Parathyroid adenoma (tissue), 2 donors: ENCODE measurements around the gene CYP20A1.
"Not testable (repeated sequence)": the region's sequence is repeated elsewhere in the genome, so short reads cannot be mapped to it uniquely, and the experiment has no call there.

Experiments used
- H2AFZ ChIP-seq: fragments of 300-600 bp; sonication (generic); one replicate; pipeline ENCODE4 v1.7.0; 2017; ENCODE audit warnings: antibody characterized with exemption, mild to moderate bottlenecking
- H3K27ac ChIP-seq: fragments of 300-600 bp; sonication (generic); one replicate; pipeline ENCODE4 v1.7.0; 2017
- H3K27me3 ChIP-seq: fragments of 300-600 bp; sonication (generic); one replicate; pipeline ENCODE4 v1.7.0; 2017; ENCODE audit warnings: low read length; ENCODE audit not compliant: control insufficient read depth, insufficient read depth
- H3K36me3 ChIP-seq: fragments of 300-600 bp; sonication (generic); one replicate; pipeline ENCODE4 v1.7.0; 2017; ENCODE audit warnings: low read length; ENCODE audit not compliant: control insufficient read depth, insufficient read depth
- H3K4me1 ChIP-seq: fragments of 300-600 bp; sonication (generic); one replicate; pipeline ENCODE4 v1.7.0; 2017; ENCODE audit warnings: control low read depth
- H3K4me2 ChIP-seq: fragments of 300-600 bp; sonication (generic); one replicate; pipeline ENCODE4 v1.7.0; 2017; ENCODE audit warnings: low read length
- H3K4me3 ChIP-seq: fragments of 300-600 bp; sonication (generic); one replicate; pipeline ENCODE4 v1.7.0; 2017; ENCODE audit warnings: low read depth, low read length
- H3K79me2 ChIP-seq: fragments of 300-600 bp; sonication (generic); one replicate; pipeline ENCODE4 v1.7.0; 2017; ENCODE audit warnings: control low read depth
- H3K9ac ChIP-seq: fragments of 300-600 bp; sonication (generic); one replicate; pipeline ENCODE4 v1.7.0; 2017; ENCODE audit warnings: mild to moderate bottlenecking
- H3K9me3 ChIP-seq: fragments of 300-600 bp; sonication (generic); one replicate; pipeline ENCODE4 v1.7.0; 2017; ENCODE audit warnings: low read length; ENCODE audit not compliant: control insufficient read depth
- TF ChIP-seq, protein P1 (sequence below): fragments of 300-600 bp; sonication (generic); IDR thresholded peaks from one replicate; pipeline ENCODE4 v1.7.0; 2017; ENCODE audit warnings: antibody characterized with exemption, mild to moderate bottlenecking
- donor health status: primary hyperparathyroidism.

CYP20A1 gene

DNA sequence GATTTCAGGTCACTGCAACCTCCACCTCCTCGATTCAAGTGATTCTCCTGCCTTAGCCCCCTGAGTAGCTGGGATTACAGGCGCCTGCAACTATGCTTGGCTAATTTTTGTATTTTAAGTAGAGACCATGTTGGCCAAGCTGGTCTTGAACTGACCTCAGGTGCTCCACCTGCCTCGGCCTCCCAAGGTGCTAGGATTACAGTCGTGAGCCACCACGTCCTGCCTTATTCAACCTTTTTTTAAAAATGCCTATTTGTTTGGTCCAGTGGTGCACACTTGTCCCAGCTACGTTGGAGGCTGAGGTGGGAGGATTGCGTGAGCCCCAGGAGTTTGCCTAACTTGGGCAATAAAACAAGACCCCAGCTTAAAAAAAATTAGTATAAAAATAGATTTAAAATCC, 43.3 kb downstream of the CYP20A1 start:
- Histone ChIP-seq H3K4me1 (no peaks in the 10 kb centered on the region), H3K79me2 (no peaks in the 10 kb centered on the region), H3K27me3 (no peaks in the 10 kb centered on the region), H3K4me2 (no peak overlapping the region), H3K9me3 (no peaks in the 10 kb centered on the region), H3K4me3 (no peak overlapping the region), H3K27ac (no peak overlapping the region), H3K36me3 (no peaks in the 10 kb centered on the region), H2AFZ (no peak overlapping the region), H3K9ac (no peak overlapping the region)
- TF ChIP-seq, protein P1, sequence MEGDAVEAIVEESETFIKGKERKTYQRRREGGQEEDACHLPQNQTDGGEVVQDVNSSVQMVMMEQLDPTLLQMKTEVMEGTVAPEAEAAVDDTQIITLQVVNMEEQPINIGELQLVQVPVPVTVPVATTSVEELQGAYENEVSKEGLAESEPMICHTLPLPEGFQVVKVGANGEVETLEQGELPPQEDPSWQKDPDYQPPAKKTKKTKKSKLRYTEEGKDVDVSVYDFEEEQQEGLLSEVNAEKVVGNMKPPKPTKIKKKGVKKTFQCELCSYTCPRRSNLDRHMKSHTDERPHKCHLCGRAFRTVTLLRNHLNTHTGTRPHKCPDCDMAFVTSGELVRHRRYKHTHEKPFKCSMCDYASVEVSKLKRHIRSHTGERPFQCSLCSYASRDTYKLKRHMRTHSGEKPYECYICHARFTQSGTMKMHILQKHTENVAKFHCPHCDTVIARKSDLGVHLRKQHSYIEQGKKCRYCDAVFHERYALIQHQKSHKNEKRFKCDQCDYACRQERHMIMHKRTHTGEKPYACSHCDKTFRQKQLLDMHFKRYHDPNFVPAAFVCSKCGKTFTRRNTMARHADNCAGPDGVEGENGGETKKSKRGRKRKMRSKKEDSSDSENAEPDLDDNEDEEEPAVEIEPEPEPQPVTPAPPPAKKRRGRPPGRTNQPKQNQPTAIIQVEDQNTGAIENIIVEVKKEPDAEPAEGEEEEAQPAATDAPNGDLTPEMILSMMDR = no peak

DNA sequence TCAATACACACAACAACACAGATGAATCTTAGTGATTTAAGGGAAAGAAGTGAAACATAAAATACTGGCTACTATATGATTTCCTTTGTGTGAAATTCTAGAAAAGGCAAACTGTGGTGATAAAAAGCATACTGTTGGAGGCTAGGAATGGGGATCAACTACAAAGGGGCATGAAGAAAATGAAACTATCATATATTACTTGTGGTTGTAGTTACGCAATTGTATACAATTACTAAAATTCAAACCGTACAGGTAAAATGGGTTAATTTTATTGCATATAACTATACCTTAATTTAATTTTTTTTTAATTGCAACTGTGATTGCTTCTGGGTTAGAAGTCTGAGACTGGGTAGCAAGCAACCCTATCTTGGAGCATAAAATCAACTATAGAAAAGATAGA, 47.7 kb downstream of the CYP20A1 start:
- H3K36me3 ChIP-seq = no peaks in the 10 kb centered on the region

DNA sequence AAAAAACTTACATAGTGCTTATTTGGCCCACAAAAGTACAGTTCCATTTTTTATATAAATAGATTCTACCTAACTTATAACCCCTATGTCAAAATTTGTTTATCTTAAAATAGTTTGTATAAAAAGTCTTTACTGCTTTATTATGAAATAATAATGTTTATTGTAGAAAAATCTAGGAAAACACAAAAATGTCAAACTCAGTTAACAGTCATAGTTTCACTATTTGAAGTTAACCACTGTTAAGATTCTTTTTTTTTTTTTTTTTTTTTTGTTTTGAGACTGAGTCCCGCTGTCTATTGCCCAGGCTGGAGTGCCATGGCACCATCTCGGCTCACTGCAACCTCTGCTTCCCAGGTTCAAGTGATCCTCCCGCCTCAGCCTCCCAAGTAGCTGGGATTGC, 62.8 kb downstream of the CYP20A1 start:
- H2AFZ ChIP-seq = no peak overlapping the region
- H3K9ac ChIP-seq = no peak overlapping the region
- no peaks in the 10 kb centered on the region for H3K36me3 ChIP-seq
- H3K79me2 ChIP-seq = no peaks in the 10 kb centered on the region
- no peak overlapping the region for H3K27ac ChIP-seq
- no peak overlapping the region for H3K4me3 ChIP-seq
- TF ChIP-seq, protein P1 = no peak
- no peaks in the 10 kb centered on the region for H3K4me1 ChIP-seq
- H3K4me2 ChIP-seq = no peak overlapping the region
- no peaks in the 10 kb centered on the region for H3K27me3 ChIP-seq
- no peaks in the 10 kb centered on the region for H3K9me3 ChIP-seq

More for the DNA sequence above, 47.7 kb downstream of the CYP20A1 start:
- no peak overlapping the region for H3K4me3 ChIP-seq
- H3K27me3 ChIP-seq = no peaks in the 10 kb centered on the region
- H3K27ac ChIP-seq = no peak overlapping the region
- H3K79me2 ChIP-seq = no peaks in the 10 kb centered on the region
- H3K4me1 ChIP-seq = no peaks in the 10 kb centered on the region
- no peak overlapping the region for H2AFZ ChIP-seq
- H3K9me3 ChIP-seq = no peaks in the 10 kb centered on the region
- H3K9ac ChIP-seq = no peak overlapping the region
- TF ChIP-seq, protein P1 = no peak
- no peak overlapping the region for H3K4me2 ChIP-seq

DNA sequence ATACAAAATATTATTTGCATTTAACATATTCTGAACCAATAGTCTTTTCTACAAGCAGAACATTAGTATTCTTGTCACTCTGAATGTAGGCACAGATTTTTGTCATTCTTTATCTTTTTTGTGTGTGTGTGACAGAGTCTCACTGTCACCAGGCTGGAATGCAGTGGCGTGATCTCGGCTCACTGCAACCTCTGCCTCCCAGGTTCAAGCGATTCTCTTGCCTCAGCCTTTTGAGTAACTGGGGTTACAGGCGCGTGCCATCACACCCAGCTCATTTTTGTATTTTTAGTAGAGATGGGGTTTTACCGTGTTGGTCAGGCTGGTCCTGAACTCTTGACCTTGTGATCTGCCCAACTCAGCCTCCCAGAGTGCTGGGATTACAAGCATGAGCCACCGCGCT, 63.8 kb downstream of the CYP20A1 start:
- H2AFZ ChIP-seq, H3K4me2 ChIP-seq, H3K9me3 ChIP-seq, H3K27me3 ChIP-seq, H3K79me2 ChIP-seq, H3K4me3 ChIP-seq, H3K9ac ChIP-seq, H3K27ac ChIP-seq, H3K4me1 ChIP-seq, H3K36me3 ChIP-seq: not testable (repeated sequence)

DNA sequence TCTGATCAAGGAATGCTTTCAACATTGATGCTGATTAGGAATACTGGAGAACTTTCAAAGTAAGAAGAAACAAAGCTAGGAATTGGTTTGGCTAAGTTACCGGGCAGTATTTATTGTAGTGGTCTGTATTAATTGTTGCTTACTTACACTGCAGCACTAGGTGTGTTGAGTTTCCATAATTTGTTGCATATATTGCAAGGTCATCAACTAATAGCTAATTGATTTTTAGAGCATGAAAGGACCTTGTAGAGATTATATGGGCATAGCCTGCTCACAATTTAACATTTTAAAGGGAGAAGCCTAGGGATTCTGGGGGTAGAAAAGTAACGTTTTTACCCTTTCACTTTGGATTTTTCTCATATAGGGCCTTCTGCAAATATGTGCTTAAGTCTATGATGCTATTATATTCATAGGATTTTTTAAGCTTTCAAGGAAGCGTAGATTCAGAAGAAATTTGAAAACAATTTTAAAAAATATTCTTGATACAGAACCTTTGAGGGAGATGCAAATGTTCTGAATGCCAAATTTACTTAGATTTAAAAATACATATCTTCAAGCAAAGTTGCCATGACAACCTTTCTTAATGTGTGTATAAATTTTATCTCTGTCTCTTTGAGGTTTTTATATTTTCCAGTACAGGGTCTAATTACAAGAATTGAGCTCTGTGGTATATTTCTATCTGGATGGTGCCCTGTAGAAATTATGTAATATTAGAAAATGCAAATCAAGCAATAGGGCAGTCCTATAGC, 72.0 kb downstream of the CYP20A1 start:
- H3K9ac ChIP-seq = no peak overlapping the region
- no peaks in the 10 kb centered on the region for H3K36me3 ChIP-seq
- H3K4me1 ChIP-seq = no peaks in the 10 kb centered on the region
- no peaks in the 10 kb centered on the region for H3K79me2 ChIP-seq
- no peak overlapping the region for H3K27ac ChIP-seq
- H3K27me3 ChIP-seq = no peaks in the 10 kb centered on the region
- H3K4me2 ChIP-seq = no peak overlapping the region
- H2AFZ ChIP-seq = no peak overlapping the region
- H3K9me3 ChIP-seq = no peaks in the 10 kb centered on the region
- TF ChIP-seq, protein P1 = no peak
- H3K4me3 ChIP-seq = no peak overlapping the region
